H9 (cell line): ENCODE data around the gene PHF12. TPM values are rescaled to one million over a fixed set of nuclear protein-coding genes. Genes with fewer than 3 reads are reported as not detected.

ENCODE experiments used
- DNase-seq: peaks from one replicate; pipeline ENCODE4 v3.0.0-alpha.2; 2017
- H2AFZ ChIP-seq: one replicate; pipeline ENCODE4 v1.6.1; 2013; ENCODE audit warnings: mild to moderate bottlenecking, low read length, control low read depth, moderate library complexity
- H2AK5ac ChIP-seq: 2 replicates; pipeline ENCODE4 v1.6.1; 2013; ENCODE audit warnings: low read length, control low read depth, mixed read lengths; ENCODE audit not compliant: insufficient read length
- H2BK120ac ChIP-seq: one replicate; pipeline ENCODE4 v1.6.1; 2013; ENCODE audit warnings: low read depth, mild to moderate bottlenecking, low read length, control low read depth, inconsistent platforms; ENCODE audit not compliant: poor library complexity, severe bottlenecking
- H2BK12ac ChIP-seq: 2 replicates; pipeline ENCODE4 v1.6.1; 2013; ENCODE audit warnings: low read length, control low read depth, mixed read lengths, low read depth; ENCODE audit not compliant: insufficient read length
- H2BK15ac ChIP-seq: 2 replicates; pipeline ENCODE4 v1.6.1; 2013; ENCODE audit warnings: low read depth, low read length, control low read depth
- H2BK20ac ChIP-seq: one replicate; pipeline ENCODE4 v1.6.1; 2013; ENCODE audit warnings: low read depth, mild to moderate bottlenecking, low read length, control low read depth, inconsistent platforms; ENCODE audit not compliant: poor library complexity, severe bottlenecking
- H2BK5ac ChIP-seq: 2 replicates; pipeline ENCODE4 v1.6.1; 2013; ENCODE audit warnings: low read length, control low read depth, mixed read lengths; ENCODE audit not compliant: insufficient read length
- H3K14ac ChIP-seq: 2 replicates; pipeline ENCODE4 v1.6.1; 2013; ENCODE audit warnings: low read length, control low read depth; ENCODE audit not compliant: insufficient read depth
- H3K18ac ChIP-seq: 2 replicates; pipeline ENCODE4 v1.6.1; 2013; ENCODE audit warnings: low read depth, mild to moderate bottlenecking, mixed read lengths, low read length, control low read depth; ENCODE audit not compliant: insufficient read length
- H3K23ac ChIP-seq: 2 replicates; pipeline ENCODE4 v1.6.1; 2013; ENCODE audit warnings: low read length, control low read depth, mixed read lengths, low read depth; ENCODE audit not compliant: insufficient read length
- H3K23me2 ChIP-seq: 2 replicates; pipeline ENCODE4 v1.6.1; 2013; ENCODE audit warnings: low read depth, mild to moderate bottlenecking, mixed read lengths, low read length, control low read depth; ENCODE audit not compliant: insufficient read length, poor library complexity, severe bottlenecking
- H3K27ac ChIP-seq: 2 replicates; pipeline ENCODE4 v1.5.1; 2013; ENCODE audit warnings: low read length, control low read depth, mixed read lengths, low read depth; ENCODE audit not compliant: insufficient read length
- H3K27me3 ChIP-seq: 2 replicates; pipeline ENCODE4 v1.6.1; 2013; ENCODE audit warnings: low read length, control low read depth, inconsistent platforms; ENCODE audit not compliant: insufficient read depth
- H3K4ac ChIP-seq: 2 replicates; pipeline ENCODE4 v1.6.1; 2013; ENCODE audit warnings: low read depth, mild to moderate bottlenecking, control low read depth, inconsistent platforms, low read length, moderate library complexity
- H3K4me1 ChIP-seq: 2 replicates; pipeline ENCODE4 v1.6.1; 2013; ENCODE audit warnings: low read length, control low read depth, inconsistent platforms; ENCODE audit not compliant: insufficient read depth
- H3K4me2 ChIP-seq: 2 replicates; pipeline ENCODE4 v1.6.1; 2013; ENCODE audit warnings: low read length, control low read depth, mixed read lengths; ENCODE audit not compliant: insufficient read length, insufficient read depth
- H3K56ac ChIP-seq: 2 replicates; pipeline ENCODE4 v1.6.1; 2013; ENCODE audit warnings: low read depth, mild to moderate bottlenecking, mixed read lengths, low read length, control low read depth; ENCODE audit not compliant: insufficient read length
- H3K79me1 ChIP-seq: 2 replicates; pipeline ENCODE4 v1.6.1; 2013; ENCODE audit warnings: low read depth, mild to moderate bottlenecking, moderate library complexity, low read length, control low read depth, inconsistent platforms; ENCODE audit not compliant: insufficient read depth, poor library complexity, severe bottlenecking
- H3K79me2 ChIP-seq: 2 replicates; pipeline ENCODE4 v1.6.1; 2013; ENCODE audit warnings: low read length, control low read depth, inconsistent platforms; ENCODE audit not compliant: insufficient read depth
- H3K9ac ChIP-seq: 2 replicates; pipeline ENCODE4 v1.6.1; 2013; ENCODE audit warnings: low read length, control low read depth, mixed read lengths; ENCODE audit not compliant: insufficient read length; ENCODE audit errors: extremely low read depth
- H3K9me3 ChIP-seq: one replicate; pipeline ENCODE4 v1.6.1; 2013; ENCODE audit warnings: low read depth, low read length, inconsistent platforms; ENCODE audit not compliant: control insufficient read depth
- H3T11ph ChIP-seq: one replicate; pipeline ENCODE4 v1.6.1; 2013; ENCODE audit warnings: mild to moderate bottlenecking, low read length, control low read depth, inconsistent platforms
- H4K20me1 ChIP-seq: one replicate; pipeline ENCODE4 v1.6.1; 2013; ENCODE audit not compliant: control insufficient read depth, insufficient read length, insufficient read depth
- H4K5ac ChIP-seq: 2 replicates; pipeline ENCODE4 v1.6.1; 2013; ENCODE audit warnings: low read depth, mild to moderate bottlenecking, mixed read lengths, low read length, control low read depth; ENCODE audit not compliant: insufficient read length
- H4K8ac ChIP-seq: replicated peaks from 2 replicates; pipeline ENCODE4 v1.6.1; 2013; ENCODE audit warnings: low read length, control low read depth, mixed read lengths, low read depth; ENCODE audit not compliant: insufficient read length
- H4K91ac ChIP-seq: 2 replicates; pipeline ENCODE4 v1.6.1; 2013; ENCODE audit warnings: low read depth, mild to moderate bottlenecking, moderate library complexity, mixed read lengths, low read length, control low read depth; ENCODE audit not compliant: insufficient read length
- H3K27ac Mint-ChIP-seq, 3 experiments: 2 replicates in 2 of 3; 3 replicates in 1 of 3; pipeline ENCODE4 v1.8.0; 2020 to 2021; ENCODE audit warnings: mixed read lengths in 3 of 3, mild to moderate bottlenecking in 1 of 3, moderate library complexity in 1 of 3
- H3K27me3 Mint-ChIP-seq: 2 replicates; pipeline ENCODE4 v1.8.0; 2021; ENCODE audit warnings: low read depth, mild to moderate bottlenecking, moderate library complexity, mixed read lengths
- H3K36me3 Mint-ChIP-seq, 3 experiments: 2 replicates in 2 of 3; 3 replicates in 1 of 3; pipeline ENCODE4 v1.8.0; 2020 to 2021; ENCODE audit warnings: low read depth in 3 of 3, mixed read lengths in 3 of 3; ENCODE audit not compliant: insufficient read depth in 1 of 3
- H3K4me1 Mint-ChIP-seq, 2 experiments: 2 replicates each; pipeline ENCODE4 v1.8.0; 2020; ENCODE audit warnings: mixed read lengths in 2 of 2
- H3K4me3 Mint-ChIP-seq, 2 experiments: 2 replicates in 1 of 2; 3 replicates in 1 of 2; pipeline ENCODE4 v1.8.0; 2020 to 2021; ENCODE audit warnings: mild to moderate bottlenecking in 2 of 2, mixed read lengths in 2 of 2, moderate library complexity in 1 of 2
- H3K9me3 Mint-ChIP-seq, 2 experiments: 2 replicates in 1 of 2; 3 replicates in 1 of 2; pipeline ENCODE4 v1.8.0; 2020; ENCODE audit warnings: mild to moderate bottlenecking in 2 of 2, mixed read lengths in 2 of 2, moderate library complexity in 1 of 2
- CTCF ChIP-seq: fragments of 200-600 bp; sonication (generic); conservative IDR thresholded peaks from 3 replicates; pipeline ENCODE4 v1.8.0; 2021; ENCODE audit warnings: antibody characterized with exemption, mild to moderate bottlenecking
- WGBS: extraction: QIAGEN DNeasy Blood & Tissue Kit; methylation state at CpG from one replicate; pipeline ENCODE4 v1.1.7; 2013; ENCODE audit warnings: missing lambda C conversion rate, low lambda C conversion rate, mixed read lengths; ENCODE audit not compliant: insufficient read length; ENCODE audit errors: extremely low coverage; 5-methylcytosine and 5-hydroxymethylcytosine counted together
- total RNA-seq: library from RNA; stranded (reverse); gene quantifications from 2 replicates; pipeline ENCODE4 v1.2.1, GENCODE V29; 2021

Gene PHF12
- total RNA-seq, 1 experiment from 2014 or later = 62.1 TPM

GRCh38 chr17:28881533-28882056 lies 69.7 kb downstream of the PHF12 start:
- no peak overlapping the region for H3T11ph ChIP-seq
- no peaks in the 10 kb centered on the region for H3K79me2 ChIP-seq
- H3K23ac ChIP-seq = no peak overlapping the region
- H3K27me3 ChIP-seq = no peaks in the 10 kb centered on the region
- H2BK120ac ChIP-seq = no peak overlapping the region
- no peak overlapping the region for H3K18ac ChIP-seq
- no peak overlapping the region for H3K4me3 Mint-ChIP-seq
- H3K4me2 ChIP-seq = no peak overlapping the region
- no peak overlapping the region for H3K27ac Mint-ChIP-seq
- no peak overlapping the region for H2BK15ac ChIP-seq
- H3K4me1 ChIP-seq = no peaks in the 10 kb centered on the region
- no peak overlapping the region for H4K8ac ChIP-seq
- no peak overlapping the region for H2BK20ac ChIP-seq
- H3K9ac ChIP-seq = no peak overlapping the region
- TF ChIP-seq CTCF = no peak
- no peak overlapping the region for H4K5ac ChIP-seq
- no peak overlapping the region for H3K56ac ChIP-seq
- H3K27ac ChIP-seq = no peak overlapping the region
- H3K4ac ChIP-seq = no peak overlapping the region
- H3K9me3 ChIP-seq = no peaks in the 10 kb centered on the region
- H3K4me1 Mint-ChIP-seq = peaks cover 6 to 8% of the 10 kb centered on the region in 2 experiments
- H4K91ac ChIP-seq = no peak overlapping the region
- no peak overlapping the region for H2BK5ac ChIP-seq
- no peaks in the 10 kb centered on the region for H3K27me3 Mint-ChIP-seq
- no peak for DNase-seq
- no peak overlapping the region for H2AK5ac ChIP-seq
- H3K14ac ChIP-seq = no peak overlapping the region
- no peak overlapping the region for H2BK12ac ChIP-seq
- H3K36me3 Mint-ChIP-seq = peaks cover 29 to 71% (median 67%) of the 10 kb centered on the region in 3 experiments; a peak in 6 of 7 replicates
- H3K9me3 Mint-ChIP-seq = peaks cover 4 to 6% of the 10 kb centered on the region in 2 experiments; a peak in 3 of 5 replicates
- no CpG with 5 or more reads among the region's 17 CpGs for WGBS
- H3K23me2 ChIP-seq = no peaks in the 10 kb centered on the region
- H3K79me1 ChIP-seq = no peaks in the 10 kb centered on the region
- H2AFZ ChIP-seq = no peak overlapping the region
- H4K20me1 ChIP-seq = no peaks in the 10 kb centered on the region
